Right ventricle myocardium inferior (tissue), 1 donor: ENCODE data around the gene ETFRF1. TPM values are rescaled to one million over a fixed set of nuclear protein-coding genes. Genes with fewer than 3 reads are reported as not detected.
A peak's percentile ranks its signal among the peaks of the same experiment; 100 is the strongest.

Experiments used
- ATAC-seq: fragments of 200-7000 bp; cut with Tn5 transposase; one replicate; pipeline ENCODE4 v1.9.1; 2020; ENCODE audit warnings: mild to moderate bottlenecking, moderate library complexity
- DNase-seq: peaks from one replicate; pipeline ENCODE4 v3.0.0; 2021; ENCODE audit errors: missing footprints
- intact Hi-C: fragments of 100-400 bp; cut with DNase I; formaldehyde crosslinking; loops from one replicate; pipeline ENCODE4 v1.11.0; 2022
- total RNA-seq: library from RNA; stranded (reverse); fragmentation: NEBNext Ultra II Directional; extraction: Animal tissue kit (Norgen Biotek cat#: 25700); gene quantifications from one replicate; pipeline ENCODE4 v1.2.1, GENCODE V29; 2021
- donor health status: DM: no; HTN: yes; CAD: no; lungs with severe emphysema.

Gene ETFRF1
- total RNA-seq, 1 donor from 2014 or later = 65.7 TPM

DNA sequence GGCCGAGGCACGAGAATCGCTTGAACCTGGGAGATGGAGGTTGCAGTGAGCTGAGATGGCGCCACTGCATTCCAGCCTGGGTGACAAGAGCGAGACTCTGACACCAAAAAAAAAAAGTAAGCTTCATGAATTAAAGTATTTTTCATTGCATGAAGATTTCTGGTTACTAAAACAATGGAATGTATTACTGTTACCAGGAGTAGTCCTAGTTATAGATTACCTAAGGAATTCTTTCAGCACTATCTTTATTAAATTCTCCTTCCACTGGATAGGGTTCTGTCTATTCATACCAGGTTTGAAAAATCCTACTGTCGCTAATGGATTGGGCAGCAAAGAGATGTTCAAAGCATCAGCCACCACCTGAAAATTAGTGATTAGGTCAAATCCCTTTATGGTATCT is 12.4 kb downstream of the ETFRF1 start:
- DNase-seq (no peak), ATAC-seq (no peak)
- intact Hi-C loops = no loop called here

DNA sequence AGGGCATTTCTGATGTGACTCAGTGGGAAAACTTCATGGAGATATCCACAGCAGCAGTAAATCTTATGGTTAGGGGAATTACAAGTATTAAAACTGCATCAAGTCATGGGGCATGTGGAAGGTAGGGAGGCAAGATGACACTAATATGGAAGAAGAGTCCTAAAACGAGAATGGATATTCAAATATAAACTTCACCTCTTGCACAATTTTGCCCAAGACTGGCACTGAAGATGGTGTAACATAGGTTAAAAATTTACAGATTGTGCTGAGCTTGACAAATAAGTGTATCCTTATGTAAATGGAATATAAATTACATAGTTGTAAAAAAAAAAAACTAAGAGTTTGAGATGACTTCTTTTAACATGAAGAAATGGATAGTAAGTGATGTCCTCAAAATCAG is 12.8 kb downstream of the ETFRF1 start:
- no peak for ATAC-seq
- intact Hi-C loops = no loop called here
- no peak for DNase-seq

DNA sequence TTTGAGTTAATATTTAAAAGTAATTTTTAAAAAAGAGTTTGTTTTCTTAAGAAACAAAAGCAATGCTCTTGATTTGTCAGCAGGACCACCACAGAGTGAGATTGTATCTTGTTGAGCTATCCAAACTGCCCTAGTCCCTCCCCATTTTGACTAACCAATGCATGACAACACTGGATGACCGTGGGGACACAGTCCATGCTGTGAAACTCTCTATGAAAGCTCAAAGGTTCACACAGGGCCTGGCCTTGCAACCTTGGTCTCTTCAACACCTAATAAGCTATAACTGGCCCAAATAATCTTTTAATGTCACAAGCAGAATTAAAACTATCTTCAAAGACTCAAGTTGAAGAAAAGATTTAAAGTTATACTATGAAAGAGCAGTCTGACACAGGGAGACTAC is 13.5 kb downstream of the ETFRF1 start:
- DNase-seq (no peak), ATAC-seq (no peak)
- intact Hi-C loops = no loop called here

DNA sequence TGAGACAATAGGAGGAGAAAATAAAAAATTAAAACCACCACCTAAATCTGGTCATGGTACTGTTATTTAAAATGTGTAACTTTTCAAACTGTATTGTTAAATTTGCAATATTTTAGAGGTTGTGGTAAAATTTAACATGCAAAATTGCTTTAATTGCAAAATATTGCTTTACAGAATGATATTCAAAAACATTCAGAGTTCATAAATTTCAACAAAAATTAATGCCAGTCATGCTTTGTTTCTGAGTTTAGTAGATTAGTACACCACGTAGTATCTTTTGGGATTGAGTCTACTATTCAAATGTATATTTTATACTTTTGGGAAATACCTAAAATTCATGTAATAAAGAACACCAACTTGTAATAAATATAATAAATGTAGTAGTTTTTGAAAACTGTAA is 18.3 kb downstream of the ETFRF1 start:
- no peak for DNase-seq

DNA sequence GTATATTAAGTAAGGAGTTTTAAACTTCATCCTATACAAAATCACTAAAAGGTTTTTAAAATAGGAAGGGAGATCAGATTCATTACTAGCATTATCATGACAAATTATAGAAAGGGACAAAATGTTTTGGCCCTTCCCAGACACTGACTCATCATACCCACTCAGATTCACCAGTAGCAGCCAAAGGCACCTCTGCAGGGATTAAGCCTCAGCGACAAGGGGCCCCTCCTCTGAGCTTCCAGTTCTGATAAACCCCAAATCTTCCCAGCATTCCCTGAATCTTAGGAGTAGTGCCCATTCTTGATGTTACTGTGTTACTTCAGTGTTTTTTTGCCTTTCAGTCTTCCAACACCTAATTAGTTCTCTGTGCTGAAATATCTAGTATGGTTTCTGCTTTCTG is 41.2 kb downstream of the ETFRF1 start:
- ATAC-seq = peak; percentile 69
- intact Hi-C loops = no loop called here
- no peak for DNase-seq

More for the DNA sequence above, 18.3 kb downstream of the ETFRF1 start:
- ATAC-seq = no peak
- intact Hi-C loops = no loop called here

DNA sequence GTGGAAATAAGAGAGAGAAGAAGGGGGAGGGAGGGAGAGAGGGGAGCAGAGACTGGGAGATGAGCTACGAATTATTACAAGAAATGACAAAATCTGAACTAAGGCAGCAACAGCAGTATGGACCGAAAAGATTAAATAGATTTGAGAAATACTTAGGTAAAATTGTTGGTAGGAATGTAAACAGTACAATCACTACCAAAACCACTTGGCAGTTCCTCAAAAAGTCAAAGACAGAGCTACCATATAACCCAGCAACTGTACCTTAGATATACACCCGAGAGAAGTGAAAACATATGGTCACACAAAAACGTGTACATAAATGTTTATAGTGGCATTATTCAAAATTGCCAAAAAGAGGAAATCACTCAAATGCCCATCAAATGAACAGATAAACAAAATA is 41.6 kb downstream of the ETFRF1 start:
- ATAC-seq (no peak), DNase-seq (no peak)
- intact Hi-C loops = no loop called here

DNA sequence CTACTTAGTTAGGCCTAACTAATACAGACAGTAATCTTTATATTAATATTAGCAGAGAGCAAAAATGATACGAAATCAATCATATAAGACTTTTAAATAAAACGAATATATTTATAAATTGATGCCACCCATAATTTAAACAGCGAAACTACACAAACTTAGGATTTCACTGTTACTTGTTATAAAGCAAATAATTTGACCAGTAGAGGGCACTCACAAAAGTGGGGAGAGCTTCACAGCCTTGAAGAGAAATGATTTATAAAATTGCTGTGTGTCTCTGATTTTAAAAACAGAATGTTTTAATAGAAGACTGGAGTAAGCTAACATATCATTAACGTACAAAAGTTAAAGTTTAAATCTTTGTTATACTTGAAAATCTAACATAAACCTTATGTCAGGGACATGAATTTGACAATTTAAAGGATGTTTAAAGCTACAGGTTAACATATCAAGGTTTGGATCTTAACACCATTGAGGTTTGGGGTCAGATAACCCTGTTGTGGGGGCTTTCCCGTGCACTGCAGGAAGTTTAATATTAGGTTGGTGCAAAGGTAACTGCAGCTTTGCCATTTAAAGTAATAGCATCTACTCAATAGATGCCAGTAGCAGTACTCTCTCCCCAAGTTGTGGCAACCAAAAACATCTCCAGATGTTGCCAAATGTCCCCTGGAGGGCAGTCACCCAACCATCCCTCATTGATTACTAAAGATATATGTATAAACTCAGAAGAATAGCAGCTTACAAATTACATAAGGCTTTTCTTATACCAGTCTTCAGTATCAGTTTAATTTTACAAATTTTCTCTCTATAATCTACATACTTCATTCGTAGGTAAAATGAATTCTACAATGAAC is 46.4 kb downstream of the ETFRF1 start:
- DNase-seq (no peak), ATAC-seq (no peak)
- intact Hi-C loops = no loop called here

DNA sequence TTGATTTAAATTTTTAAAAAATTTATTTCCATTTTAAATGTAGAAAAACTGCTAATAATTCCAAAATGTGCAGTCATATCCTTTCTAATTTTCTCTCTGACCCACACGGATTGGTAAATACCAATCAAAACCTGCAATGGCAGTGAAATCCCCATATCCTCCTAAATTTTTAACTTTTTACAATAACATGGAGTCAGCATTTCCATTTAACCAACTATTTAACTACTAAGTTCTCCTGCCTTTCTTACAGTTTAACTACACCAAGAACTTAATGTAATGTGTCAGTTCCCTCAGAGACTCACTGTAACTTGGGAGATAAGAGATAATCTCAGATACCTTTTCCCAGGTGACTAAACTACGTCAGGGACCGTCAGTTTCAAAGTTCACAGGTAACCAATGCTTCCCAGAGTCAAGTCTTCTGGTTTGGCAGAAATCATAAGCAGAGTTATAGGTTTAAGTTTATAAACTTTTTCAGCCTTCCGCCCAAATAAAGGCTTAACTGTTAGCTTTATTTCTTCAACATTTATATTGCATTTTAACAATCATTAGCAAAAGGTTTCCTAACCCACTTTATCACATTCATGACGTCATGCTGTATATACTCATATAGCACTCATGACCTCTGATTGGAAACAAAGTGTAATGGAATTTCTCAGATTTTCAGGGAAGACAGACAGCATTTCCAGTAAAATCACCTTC is 48.1 kb downstream of the ETFRF1 start:
- DNase-seq = no peak
- ATAC-seq = no peak
- intact Hi-C loops = no loop called here

DNA sequence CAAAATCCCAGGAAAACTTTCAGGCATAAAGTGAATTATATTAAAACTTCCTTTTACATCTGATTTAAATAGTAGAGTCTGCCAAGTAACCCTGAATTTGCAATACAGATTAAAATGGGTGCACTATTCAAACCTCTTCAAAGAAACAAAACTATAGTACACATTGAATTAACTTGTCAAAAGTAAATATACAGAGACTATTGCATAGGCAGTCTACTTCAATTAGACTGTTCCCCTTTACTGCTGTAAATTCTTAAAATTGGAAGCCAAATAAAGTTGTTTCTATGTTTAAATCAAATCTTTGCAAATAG is 48.6 kb downstream of the ETFRF1 start:
- ATAC-seq (no peak), DNase-seq (no peak)
- intact Hi-C loops = no loop called here

DNA sequence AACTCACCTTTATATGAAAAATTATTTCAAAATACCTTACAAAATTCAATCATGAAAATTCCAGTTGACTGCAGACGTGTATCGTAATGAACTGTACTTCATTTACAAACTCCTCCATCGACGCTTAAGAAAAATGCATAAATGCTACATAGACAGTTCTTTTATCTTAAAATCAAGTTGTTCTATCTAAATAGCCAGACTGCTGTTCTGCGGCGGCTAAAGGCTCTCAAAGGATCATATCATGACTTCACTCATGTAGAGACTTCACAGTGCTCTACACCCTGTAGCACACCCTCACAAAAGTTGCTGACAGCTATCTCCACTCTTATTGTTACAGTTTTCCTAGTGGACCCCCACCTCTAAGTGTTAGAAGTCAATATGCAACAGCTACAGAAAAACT is 50.5 kb downstream of the ETFRF1 start:
- DNase-seq (no peak), ATAC-seq (no peak)
- intact Hi-C loops = no loop called here

DNA sequence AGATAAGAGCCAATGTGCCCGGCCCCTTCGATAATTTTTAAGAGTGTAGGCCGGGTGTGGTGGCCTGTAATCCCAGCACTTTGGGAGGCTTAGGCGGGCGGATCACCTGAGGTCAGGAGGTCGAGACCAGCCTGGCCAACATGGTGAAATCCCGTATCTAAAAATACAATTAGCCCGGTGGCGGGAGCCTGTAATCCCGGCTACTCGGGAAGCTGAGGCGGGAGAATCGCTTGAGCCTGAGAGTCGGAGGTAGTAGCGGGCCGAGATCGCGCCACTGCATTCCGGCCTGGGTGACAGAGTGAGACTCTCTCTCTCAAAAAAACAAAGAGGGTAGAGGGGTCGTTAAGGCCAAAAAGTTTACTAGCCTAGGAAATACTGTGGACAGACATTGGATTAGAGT is 53.1 kb downstream of the ETFRF1 start:
- DNase-seq (no peak), ATAC-seq (no peak)
- intact Hi-C loops = no loop called here

DNA sequence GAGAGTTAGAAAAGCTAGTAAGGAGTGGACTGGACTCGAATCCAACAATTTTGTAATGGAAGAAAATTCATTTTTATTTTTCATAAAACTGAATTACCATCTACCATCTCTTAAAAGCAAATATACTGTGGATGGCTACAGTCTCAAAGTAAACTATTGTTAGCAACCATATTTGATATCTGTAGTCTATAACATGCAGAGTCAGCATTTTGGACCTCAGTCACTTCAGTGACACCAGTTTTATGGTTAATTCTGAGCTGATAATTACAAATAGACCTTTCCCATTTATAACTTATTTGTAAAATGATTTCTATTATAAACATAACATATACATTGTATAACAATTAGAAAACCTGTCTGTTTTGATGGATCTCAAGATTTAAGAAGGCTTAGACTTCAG is 53.7 kb downstream of the ETFRF1 start:
- DNase-seq = no peak
- intact Hi-C loops = no loop called here
- ATAC-seq = no peak

DNA sequence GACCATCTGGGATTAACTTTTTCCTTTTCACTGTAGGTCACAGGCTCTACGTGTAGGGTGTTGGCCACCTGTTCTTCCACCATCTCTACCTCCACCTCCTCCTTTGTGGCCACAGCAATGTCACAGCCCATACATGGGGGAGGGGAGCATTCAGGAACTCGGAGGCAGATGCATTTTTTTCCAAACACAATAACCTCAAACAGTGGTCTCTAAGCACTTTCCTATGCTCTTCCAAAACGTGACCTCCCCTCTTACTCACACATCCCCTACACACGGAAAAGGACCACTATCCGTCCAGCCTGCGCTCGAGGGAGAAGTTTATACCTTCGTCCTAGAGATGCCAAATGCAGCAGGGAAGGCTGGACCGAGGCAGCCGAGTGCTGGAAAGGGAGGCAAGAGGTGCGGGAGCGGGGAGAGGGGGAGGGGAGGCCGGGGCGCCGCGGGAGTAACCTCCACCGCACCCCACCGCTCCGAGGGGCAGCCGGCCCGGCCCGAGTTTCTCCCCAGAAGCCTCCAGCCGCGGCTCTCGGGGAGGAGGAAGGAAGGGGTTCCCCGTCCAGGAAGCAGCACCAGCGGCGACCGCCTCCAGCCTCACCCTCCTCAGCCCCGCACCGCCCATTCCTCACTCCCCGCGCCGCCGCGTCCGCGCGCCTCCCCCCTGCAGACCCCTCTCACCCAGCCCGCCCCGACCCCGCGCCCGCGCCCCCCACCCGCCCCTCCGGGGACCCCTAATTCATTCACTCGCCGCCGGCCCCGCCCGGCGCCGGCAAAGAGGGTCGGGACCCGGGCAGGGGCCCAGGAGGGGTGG is 55.1 kb downstream of the ETFRF1 start:
- intact Hi-C loops = loop anchor here (2.0 to 5.0 kb wide), 2 partner anchors 55 to 862 kb away; partner anchors contain the start of genes DNAI7 and ETFRF1
- DNase-seq = peak; percentile 85
- peak; percentile 30 for ATAC-seq

DNA sequence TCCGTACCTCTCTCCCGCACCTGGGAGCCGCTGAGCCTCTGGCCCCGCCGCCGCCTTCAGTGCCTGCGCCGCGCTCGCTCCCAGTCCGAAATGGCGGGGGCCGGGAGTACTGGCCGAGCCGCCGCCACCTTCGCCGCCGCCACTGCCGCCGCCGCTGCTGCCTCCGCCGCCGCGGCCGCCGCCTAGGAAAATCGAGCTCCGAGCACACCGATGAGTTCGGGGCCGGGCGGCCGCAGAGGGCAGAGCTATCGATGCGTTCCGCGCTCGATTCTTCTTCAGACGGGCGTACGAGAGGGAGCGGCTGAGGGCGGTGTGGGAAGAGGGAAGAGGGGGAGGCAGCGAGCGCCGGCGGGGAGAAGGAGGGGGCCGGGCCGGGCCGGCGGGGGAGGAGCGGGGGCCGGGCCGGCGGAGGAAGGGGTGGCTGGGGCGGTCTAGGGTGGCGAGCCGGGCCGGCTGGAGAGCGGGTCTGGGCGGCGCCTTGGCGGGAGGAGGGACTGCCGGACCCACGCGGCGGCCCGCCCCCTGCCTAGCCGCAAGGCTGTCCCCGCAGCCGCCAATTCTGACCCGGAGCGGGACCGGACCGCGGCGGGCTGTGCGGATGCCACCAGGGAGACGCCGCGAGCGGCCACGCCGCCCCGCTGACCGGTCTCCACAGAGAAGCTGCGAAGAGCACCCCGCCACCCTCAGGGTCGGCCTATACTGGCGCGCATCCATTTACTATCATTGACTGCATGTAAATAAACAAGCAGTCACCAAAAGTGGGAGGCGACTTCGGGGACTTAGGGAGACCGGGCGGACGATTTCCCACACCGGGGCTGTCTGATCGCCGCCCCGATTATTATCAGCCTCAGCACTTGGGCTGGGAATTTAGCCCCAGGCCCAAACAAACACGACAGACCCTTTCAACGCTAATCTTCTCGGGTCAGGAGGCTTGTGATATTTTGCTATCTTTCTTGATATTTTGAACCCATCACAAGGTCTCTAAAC is 56.0 kb downstream of the ETFRF1 start, which contains the start of gene KRAS:
Gene KRAS, minus strand, starts transcription at position 186 of the 987 bp plus-strand sequence.
- peak; percentile 99 for DNase-seq
- ATAC-seq = peak; percentile 99
- intact Hi-C loops = loop anchor here (2.0 to 5.0 kb wide), 2 partner anchors 56 to 861 kb away; partner anchors contain the start of genes DNAI7 and ETFRF1

DNA sequence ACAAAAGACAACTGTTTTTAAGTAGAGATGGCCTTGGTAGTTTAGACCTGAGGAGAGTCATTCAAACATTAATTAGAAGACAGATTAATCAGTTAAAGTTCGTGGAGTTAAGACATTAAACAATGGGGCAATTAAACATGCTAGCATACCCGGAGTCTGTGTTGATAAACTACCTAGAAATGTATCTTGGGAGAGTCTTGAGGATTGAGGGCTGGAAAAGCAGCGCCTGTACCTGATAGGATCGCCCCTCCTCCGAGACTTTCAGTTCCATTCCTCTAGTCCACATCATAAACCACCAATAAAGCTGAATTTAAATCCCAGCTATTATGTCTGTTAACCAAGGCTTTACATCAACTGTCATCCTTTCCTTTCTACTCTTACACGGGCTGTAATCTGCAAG is 56.7 kb downstream of the ETFRF1 start:
- ATAC-seq = no peak
- no peak for DNase-seq
- intact Hi-C loops = loop anchor here (2.0 to 5.0 kb wide), 2 partner anchors 57 to 861 kb away; partner anchors contain the start of genes DNAI7 and ETFRF1

DNA sequence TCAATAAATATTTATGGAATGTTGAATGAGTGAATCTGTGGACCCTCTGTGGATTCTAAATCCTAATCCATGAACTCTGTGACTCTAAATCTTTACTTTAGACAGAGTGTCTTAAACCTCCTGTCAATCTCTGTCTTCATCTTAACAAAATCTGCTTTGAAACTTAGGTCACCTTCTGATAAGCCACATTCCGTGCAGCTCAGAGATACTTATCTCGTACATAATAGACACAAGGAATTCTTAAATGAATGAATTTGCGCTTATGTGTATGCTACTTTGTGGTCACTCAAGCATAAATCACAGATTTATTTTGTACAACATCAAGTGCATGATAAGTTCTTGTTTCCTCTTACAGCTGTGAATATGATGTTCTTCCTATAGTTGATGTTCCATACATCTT is 57.9 kb downstream of the ETFRF1 start:
- intact Hi-C loops = loop anchor here (5.0 kb wide), 1 partner anchor 859 kb away; no protein-coding TSS in a partner anchor
- no peak for ATAC-seq
- no peak for DNase-seq

DNA sequence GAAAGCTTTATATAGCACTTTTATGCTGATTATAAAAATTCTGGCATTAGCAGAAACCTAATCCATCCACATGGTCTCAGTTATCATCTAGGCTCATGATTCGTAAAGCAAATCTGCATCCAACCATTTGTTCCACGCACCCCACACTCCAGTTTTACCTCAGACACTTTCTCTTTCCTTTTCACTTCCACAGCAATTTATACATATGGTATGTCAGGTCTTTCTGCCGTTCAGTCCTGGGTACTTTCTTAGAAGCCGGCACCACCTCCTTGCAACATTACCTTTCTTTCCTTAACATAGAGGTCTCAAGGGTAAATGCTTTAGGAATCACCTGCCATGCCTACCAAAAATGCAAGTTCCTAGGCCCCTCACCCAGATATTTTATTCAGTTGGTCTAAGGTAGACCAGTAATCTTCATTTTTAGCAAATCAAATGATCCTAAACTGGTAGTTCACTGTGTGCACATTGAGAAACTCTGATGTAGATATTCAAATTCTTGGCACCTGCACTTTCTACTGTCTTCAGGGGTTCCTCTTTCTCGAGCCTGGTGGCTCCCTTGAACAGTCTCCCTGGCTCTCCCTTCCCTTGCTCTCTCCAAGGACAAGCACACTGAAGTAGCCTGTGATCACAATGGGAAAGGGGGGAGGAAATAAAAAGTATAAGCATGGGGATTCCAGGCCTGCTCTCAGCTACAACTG is 58.5 kb downstream of the ETFRF1 start:
- ATAC-seq = no peak
- intact Hi-C loops = loop anchor here (5.0 kb wide), 1 partner anchor 859 kb away; no protein-coding TSS in a partner anchor
- no peak for DNase-seq
